Suprapubic skin (tissue), 4 donors: ENCODE results near the gene TRIO. TPM values are rescaled to one million over a fixed set of nuclear protein-coding genes. Genes with fewer than 3 reads are reported as not detected.

ENCODE experiments used
- DNase-seq, 2 donors: peaks; one replicate each; pipeline ENCODE4 v3.0.0-alpha.2; 2019; ENCODE audit warnings: low spot score in 2 of 2
- H3K27ac ChIP-seq: fragments of 200-600 bp; sonication (generic); one replicate; pipeline ENCODE4 v1.5.1; 2019
- H3K27me3 ChIP-seq: fragments of 200-600 bp; sonication (generic); one replicate; pipeline ENCODE4 v1.5.1; 2019
- H3K36me3 ChIP-seq: fragments of 200-600 bp; sonication (generic); one replicate; pipeline ENCODE4 v1.5.1; 2019
- H3K4me1 ChIP-seq: fragments of 200-600 bp; sonication (generic); one replicate; pipeline ENCODE4 v1.5.1; 2019
- H3K4me3 ChIP-seq: fragments of 200-600 bp; sonication (generic); one replicate; pipeline ENCODE4 v1.5.1; 2019; ENCODE audit warnings: mild to moderate bottlenecking
- H3K9me3 ChIP-seq: fragments of 200-600 bp; sonication (generic); one replicate; pipeline ENCODE4 v1.5.1; 2019
- EP300 ChIP-seq: sonication (generic); formaldehyde crosslinking; IDR thresholded peaks from one replicate; pipeline ENCODE4 v1.6.1; 2017; ENCODE audit warnings: antibody characterized with exemption
- POLR2A ChIP-seq, 2 donors: fragments of 450-650 bp; IDR thresholded peaks; one replicate each; pipeline ENCODE4 v1.6.1; 2017; ENCODE audit warnings: antibody characterized with exemption in 2 of 2, mild to moderate bottlenecking in 2 of 2, moderate library complexity in 2 of 2
- POLR2AphosphoS5 ChIP-seq, 3 donors: sonication (generic); formaldehyde crosslinking; IDR thresholded peaks; one replicate each; pipeline ENCODE4 v1.6.1; 2017; ENCODE audit warnings: antibody characterized with exemption in 3 of 3
- WGBS: methylation state at CpG from one replicate; pipeline ENCODE4 v1.1.5; 2018; 5-methylcytosine and 5-hydroxymethylcytosine counted together
- total RNA-seq, 4 donors: library from RNA; depleted of rRNA; stranded (reverse); fragments of >200 nt; gene quantifications; one replicate each; pipeline ENCODE4 v1.1.0, GENCODE V29; 2016
- TF ChIP-seq, protein P1 (sequence below), 2 donors: fragments of 200-600 bp in 1 of 2; fragments of 450-650 bp in 1 of 2; sonication (generic) in 1 of 2; IDR thresholded peaks; one replicate each; pipeline ENCODE4 v1.5.1; 2016 to 2019; ENCODE audit warnings: antibody characterized with exemption in 2 of 2, mild to moderate bottlenecking in 1 of 2, moderate library complexity in 1 of 2

TRIO gene
- total RNA-seq, 4 donors from 2014 or later: 62.7 to 159 (median 70.4) TPM

DNA sequence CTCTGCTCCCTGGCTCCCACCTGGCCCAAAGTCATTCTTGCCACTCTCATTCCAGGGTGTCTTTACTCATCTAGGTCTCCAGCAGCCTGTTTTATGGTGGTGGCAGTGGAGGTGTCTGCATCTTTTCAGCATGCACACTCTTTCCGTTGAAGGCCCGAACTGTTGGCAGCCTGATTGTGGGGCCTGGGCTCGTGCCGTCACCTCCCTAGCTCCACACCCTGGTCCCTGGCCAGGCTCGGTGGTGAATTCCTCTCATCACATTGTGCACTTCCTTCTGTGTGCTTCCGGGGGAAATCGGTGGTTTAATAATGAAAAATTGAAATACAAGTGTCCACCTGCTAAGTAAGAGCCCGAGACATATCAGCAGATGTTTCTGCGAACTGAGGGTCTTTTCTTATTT, 214.3 kb downstream of the TRIO start:
- Histone ChIP-seq H3K36me3 (peaks cover 43% of the 10 kb centered on the region), H3K27ac (no peak overlapping the region), H3K9me3 (no peaks in the 10 kb centered on the region), H3K27me3 (no peaks in the 10 kb centered on the region), H3K4me3 (no peak overlapping the region), H3K4me1 (peaks cover 8% of the 10 kb centered on the region)
- TF ChIP-seq POLR2A (IDR thresholded peaks at IDR 0.05): no peak
- no peak for TF ChIP-seq EP300
- TF ChIP-seq POLR2AphosphoS5 (IDR thresholded peaks at IDR 0.05): no peak
- TF ChIP-seq, protein P1, sequence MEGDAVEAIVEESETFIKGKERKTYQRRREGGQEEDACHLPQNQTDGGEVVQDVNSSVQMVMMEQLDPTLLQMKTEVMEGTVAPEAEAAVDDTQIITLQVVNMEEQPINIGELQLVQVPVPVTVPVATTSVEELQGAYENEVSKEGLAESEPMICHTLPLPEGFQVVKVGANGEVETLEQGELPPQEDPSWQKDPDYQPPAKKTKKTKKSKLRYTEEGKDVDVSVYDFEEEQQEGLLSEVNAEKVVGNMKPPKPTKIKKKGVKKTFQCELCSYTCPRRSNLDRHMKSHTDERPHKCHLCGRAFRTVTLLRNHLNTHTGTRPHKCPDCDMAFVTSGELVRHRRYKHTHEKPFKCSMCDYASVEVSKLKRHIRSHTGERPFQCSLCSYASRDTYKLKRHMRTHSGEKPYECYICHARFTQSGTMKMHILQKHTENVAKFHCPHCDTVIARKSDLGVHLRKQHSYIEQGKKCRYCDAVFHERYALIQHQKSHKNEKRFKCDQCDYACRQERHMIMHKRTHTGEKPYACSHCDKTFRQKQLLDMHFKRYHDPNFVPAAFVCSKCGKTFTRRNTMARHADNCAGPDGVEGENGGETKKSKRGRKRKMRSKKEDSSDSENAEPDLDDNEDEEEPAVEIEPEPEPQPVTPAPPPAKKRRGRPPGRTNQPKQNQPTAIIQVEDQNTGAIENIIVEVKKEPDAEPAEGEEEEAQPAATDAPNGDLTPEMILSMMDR (IDR thresholded peaks at IDR 0.05): no peak
- DNase-seq: no peak
- 62% methylated on average over 9 of the region's 9 CpGs for WGBS

DNA sequence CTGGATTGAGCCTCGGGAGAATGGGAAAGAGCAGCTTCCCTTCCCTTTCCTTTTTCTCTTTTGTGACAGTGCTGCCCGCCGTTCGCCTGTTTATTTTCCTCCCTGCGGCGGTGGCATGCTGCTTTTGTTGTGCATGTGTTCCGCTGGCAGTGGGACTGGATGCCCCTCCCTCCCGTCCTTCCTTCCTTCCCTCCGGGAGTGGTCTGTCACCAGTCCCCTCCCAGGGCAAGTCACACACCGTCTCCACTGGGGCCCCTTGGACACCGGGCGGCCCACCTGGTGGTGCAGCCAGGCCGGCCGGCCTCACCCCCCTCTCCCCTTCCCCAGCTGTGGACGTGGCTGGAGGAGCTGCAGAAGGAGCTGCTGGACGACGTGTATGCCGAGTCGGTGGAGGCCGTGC, 214.7 kb downstream of the TRIO start:
- Histone ChIP-seq H3K27me3 (no peaks in the 10 kb centered on the region), H3K36me3 (peaks cover 43% of the 10 kb centered on the region), H3K9me3 (no peaks in the 10 kb centered on the region), H3K27ac (no peak overlapping the region), H3K4me3 (no peak overlapping the region), H3K4me1 (peaks cover 8% of the 10 kb centered on the region)
- 64% methylated on average over 14 of the region's 20 CpGs for WGBS
- no peak for DNase-seq
- TF ChIP-seq POLR2A (IDR thresholded peaks at IDR 0.05) (no peak), POLR2AphosphoS5 (IDR thresholded peaks at IDR 0.05) (no peak), EP300 (no peak)
- TF ChIP-seq, protein P1 (IDR thresholded peaks at IDR 0.05): no peak

DNA sequence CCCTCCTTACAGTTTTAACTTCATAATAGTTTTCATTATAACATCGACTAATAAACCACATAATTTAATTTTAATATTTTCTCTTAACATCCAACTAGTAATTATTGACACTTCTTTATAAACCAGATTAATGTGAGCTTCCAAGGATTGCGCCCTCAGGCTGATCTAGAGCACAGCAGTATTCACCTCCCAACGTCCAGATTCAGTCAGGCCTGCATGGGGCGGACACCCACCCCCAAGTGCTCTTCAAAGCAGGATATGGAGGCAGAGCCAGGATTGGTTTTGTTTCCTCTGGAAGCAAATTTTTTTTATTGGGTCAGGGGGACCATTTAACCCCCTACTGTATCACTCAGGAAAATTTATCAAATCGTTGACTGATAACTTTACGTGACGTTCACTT, 215.4 kb downstream of the TRIO start:
- peaks cover 44% of the 10 kb centered on the region for H3K36me3 ChIP-seq
- WGBS: 89% methylated on average over 7 of the region's 7 CpGs
- H3K9me3 ChIP-seq: no peaks in the 10 kb centered on the region
- no peak for TF ChIP-seq POLR2A (IDR thresholded peaks at IDR 0.05)
- TF ChIP-seq, protein P1 (IDR thresholded peaks at IDR 0.05): no peak
- no peak for TF ChIP-seq POLR2AphosphoS5 (IDR thresholded peaks at IDR 0.05)
- no peak for TF ChIP-seq EP300
- no peaks in the 10 kb centered on the region for H3K27me3 ChIP-seq
- no peak overlapping the region for H3K27ac ChIP-seq
- no peak overlapping the region for H3K4me3 ChIP-seq
- no peak for DNase-seq
- H3K4me1 ChIP-seq: peaks cover 8% of the 10 kb centered on the region

DNA sequence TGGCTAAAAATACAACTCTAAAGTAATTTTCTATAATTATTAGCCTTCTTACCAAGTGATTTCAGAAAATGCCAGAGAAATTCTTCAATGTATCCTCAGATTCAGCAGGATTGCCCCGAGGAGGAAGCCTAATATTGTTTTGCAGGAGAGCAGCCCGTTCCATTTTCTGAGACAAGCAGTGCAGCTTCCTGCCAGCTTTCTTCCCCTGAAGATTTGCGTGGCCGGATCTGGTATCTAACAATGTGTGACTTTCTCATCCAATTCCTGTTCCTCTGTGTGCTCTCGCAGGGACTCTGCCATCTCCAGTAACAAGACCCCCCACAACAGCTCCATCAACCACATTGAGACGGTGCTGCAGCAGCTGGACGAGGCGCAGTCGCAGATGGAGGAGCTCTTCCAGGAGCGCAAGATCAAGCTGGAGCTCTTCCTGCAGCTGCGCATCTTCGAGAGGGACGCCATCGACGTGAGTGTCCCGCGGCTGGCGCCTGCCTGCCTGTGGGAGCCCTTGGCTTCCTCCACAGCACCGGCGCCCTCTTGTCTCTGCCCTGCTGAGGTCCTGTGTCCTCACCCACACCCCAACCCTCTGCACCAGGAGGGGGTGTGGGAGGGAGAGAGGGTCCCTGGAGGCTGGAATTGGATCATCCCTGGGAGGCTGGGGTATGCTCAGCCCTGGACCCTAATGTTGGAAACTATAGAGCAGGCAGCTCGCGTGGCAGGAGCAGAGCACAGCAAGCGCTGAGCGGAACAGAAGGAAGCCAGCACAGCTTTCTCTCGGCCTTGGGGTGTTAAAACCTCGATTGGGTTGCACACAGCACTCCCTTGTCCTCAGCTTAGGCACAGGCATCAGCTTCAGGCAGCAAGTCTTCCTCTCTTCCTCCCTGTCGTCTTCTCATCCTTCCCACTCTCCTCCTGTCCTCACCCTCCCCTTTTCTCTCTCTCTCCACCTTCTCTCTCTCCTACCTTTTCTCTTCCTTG, 216.2 kb downstream of the TRIO start:
- 89% methylated on average over 19 of the region's 27 CpGs for WGBS
- H3K27me3 ChIP-seq: no peaks in the 10 kb centered on the region
- DNase-seq: no peak
- peaks cover 8% of the 10 kb centered on the region for H3K4me1 ChIP-seq
- peaks cover 47% of the 10 kb centered on the region for H3K36me3 ChIP-seq
- no peak overlapping the region for H3K4me3 ChIP-seq
- no peaks in the 10 kb centered on the region for H3K9me3 ChIP-seq
- TF ChIP-seq, protein P1 (IDR thresholded peaks at IDR 0.05): no peak
- TF ChIP-seq POLR2AphosphoS5 (IDR thresholded peaks at IDR 0.05) (no peak), POLR2A (IDR thresholded peaks at IDR 0.05) (no peak), EP300 (no peak)
- H3K27ac ChIP-seq: no peak overlapping the region

DNA sequence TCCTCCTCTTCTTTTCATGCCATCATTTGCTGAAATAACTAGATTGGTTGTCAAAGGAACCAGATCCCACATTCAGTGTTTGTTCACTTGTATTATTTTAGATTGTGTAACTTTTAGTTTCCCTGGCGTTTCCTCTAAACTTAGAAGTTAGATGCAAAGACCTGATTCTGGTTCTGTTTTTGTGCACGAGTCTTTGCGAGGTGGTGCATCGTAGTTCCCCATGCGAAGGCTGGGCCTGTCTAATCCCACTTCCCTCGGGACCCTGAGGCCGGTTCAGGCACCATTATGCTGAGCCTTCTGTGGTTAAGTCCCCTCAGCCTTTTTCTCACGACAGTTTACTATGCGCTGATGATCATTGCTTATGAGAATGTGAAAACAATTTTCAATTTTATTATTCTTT, 219.3 kb downstream of the TRIO start:
- Histone ChIP-seq H3K27me3 (no peaks in the 10 kb centered on the region), H3K36me3 (peaks cover 72% of the 10 kb centered on the region), H3K9me3 (no peaks in the 10 kb centered on the region), H3K4me3 (no peak overlapping the region), H3K27ac (no peak overlapping the region), H3K4me1 (peaks cover 2% of the 10 kb centered on the region)
- TF ChIP-seq POLR2AphosphoS5 (IDR thresholded peaks at IDR 0.05) (no peak), POLR2A (IDR thresholded peaks at IDR 0.05) (no peak), EP300 (no peak)
- no peak for DNase-seq
- 88% methylated on average over 9 of the region's 9 CpGs for WGBS
